Calu3 (cell line): Measurements from ENCODE around the gene GPLD1. TPM values are rescaled to one million over a fixed set of nuclear protein-coding genes. Genes with fewer than 3 reads are reported as not detected.

ENCODE experiments used
- BruUV-seq: library from RNA; stranded (reverse); fragments of 400-500 nt; replicated peaks from 2 replicates; lab custom pipeline; 2021; lab: Mats Ljungman, UMichigan
- CTCF ChIA-PET: fragments of 300-600 bp; sonication (Branson Sonifier 250); formaldehyde crosslinking; loops from one replicate; lab custom pipeline; 2022; ENCODE audit warnings: antibody characterized with exemption; lab: Charles Lee
- DNase-seq: peaks from one replicate; pipeline ENCODE4 v3.0.0; 2022
- H3K27ac Mint-ChIP-seq: one replicate; pipeline ENCODE4 v1.8.0; 2022; ENCODE audit warnings: mixed read lengths; ENCODE audit not compliant: unreplicated experiment
- H3K27me3 Mint-ChIP-seq: one replicate; pipeline ENCODE4 v1.8.0; 2022; ENCODE audit warnings: mixed read lengths; ENCODE audit not compliant: unreplicated experiment
- H3K36me3 Mint-ChIP-seq: one replicate; pipeline ENCODE4 v1.8.0; 2022; ENCODE audit warnings: mild to moderate bottlenecking, moderate library complexity, mixed read lengths; ENCODE audit not compliant: insufficient read depth, unreplicated experiment
- H3K4me1 Mint-ChIP-seq: one replicate; pipeline ENCODE4 v1.8.0; 2022; ENCODE audit warnings: mild to moderate bottlenecking, low read depth, mixed read lengths; ENCODE audit not compliant: unreplicated experiment
- H3K4me3 Mint-ChIP-seq: one replicate; pipeline ENCODE4 v1.8.0; 2022; ENCODE audit warnings: mild to moderate bottlenecking, low read depth, moderate library complexity, mixed read lengths; ENCODE audit not compliant: unreplicated experiment
- H3K9me3 Mint-ChIP-seq: one replicate; pipeline ENCODE4 v1.8.0; 2022; ENCODE audit warnings: low read depth, mixed read lengths; ENCODE audit not compliant: unreplicated experiment
- intact Hi-C: fragments of 100-400 bp; cut with micrococcal nuclease; formaldehyde crosslinking; loops from one replicate; pipeline ENCODE4 v1.10.0; 2022; ENCODE audit not compliant: unreplicated experiment
- total RNA-seq: library from RNA; stranded (reverse); gene quantifications from 2 replicates; pipeline ENCODE4 v1.2.3, GENCODE V29; 2022
- TF ChIP-seq, protein P1 (sequence below): fragments of 200-600 bp; IDR thresholded peaks from one replicate; pipeline ENCODE4 v1.8.0; 2022; ENCODE audit warnings: antibody characterized with exemption; ENCODE audit not compliant: unreplicated experiment

The GPLD1 gene
- total RNA-seq, 1 experiment from 2014 or later: 3.5 TPM

GRCh38 chr6:24469811-24470210 is 19.6 kb downstream of the GPLD1 start:
- BruUV-seq: no TSS peak
- H3K4me3 Mint-ChIP-seq: no peak overlapping the region
- intact Hi-C loops: no loop called here
- no peak for DNase-seq
- CTCF ChIA-PET: interaction anchor here (0.7 kb wide), 4 partner anchors 34 to 1330 kb away, joined by 3 to 5 read pairs (median 4); no protein-coding TSS in a partner anchor
- no peaks in the 10 kb centered on the region for H3K9me3 Mint-ChIP-seq
- H3K4me1 Mint-ChIP-seq: peaks cover 11% of the 10 kb centered on the region
- TF ChIP-seq, protein P1, sequence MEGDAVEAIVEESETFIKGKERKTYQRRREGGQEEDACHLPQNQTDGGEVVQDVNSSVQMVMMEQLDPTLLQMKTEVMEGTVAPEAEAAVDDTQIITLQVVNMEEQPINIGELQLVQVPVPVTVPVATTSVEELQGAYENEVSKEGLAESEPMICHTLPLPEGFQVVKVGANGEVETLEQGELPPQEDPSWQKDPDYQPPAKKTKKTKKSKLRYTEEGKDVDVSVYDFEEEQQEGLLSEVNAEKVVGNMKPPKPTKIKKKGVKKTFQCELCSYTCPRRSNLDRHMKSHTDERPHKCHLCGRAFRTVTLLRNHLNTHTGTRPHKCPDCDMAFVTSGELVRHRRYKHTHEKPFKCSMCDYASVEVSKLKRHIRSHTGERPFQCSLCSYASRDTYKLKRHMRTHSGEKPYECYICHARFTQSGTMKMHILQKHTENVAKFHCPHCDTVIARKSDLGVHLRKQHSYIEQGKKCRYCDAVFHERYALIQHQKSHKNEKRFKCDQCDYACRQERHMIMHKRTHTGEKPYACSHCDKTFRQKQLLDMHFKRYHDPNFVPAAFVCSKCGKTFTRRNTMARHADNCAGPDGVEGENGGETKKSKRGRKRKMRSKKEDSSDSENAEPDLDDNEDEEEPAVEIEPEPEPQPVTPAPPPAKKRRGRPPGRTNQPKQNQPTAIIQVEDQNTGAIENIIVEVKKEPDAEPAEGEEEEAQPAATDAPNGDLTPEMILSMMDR: no peak
- H3K27me3 Mint-ChIP-seq: no peaks in the 10 kb centered on the region
- no peaks in the 10 kb centered on the region for H3K36me3 Mint-ChIP-seq
- H3K27ac Mint-ChIP-seq: no peak overlapping the region

- no TSS peak for BruUV-seq
- CTCF ChIA-PET: no interaction called here
- no peaks in the 10 kb centered on the region for H3K4me1 Mint-ChIP-seq
Measured at GRCh38 chr6:24464253-24465038, 24.9 kb downstream of the GPLD1 start.

GRCh38 chr6:24460966-24461365 is 28.4 kb downstream of the GPLD1 start:
- no TSS peak for BruUV-seq

More at GRCh38 chr6:24464253-24465038, 24.9 kb downstream of the GPLD1 start:
- TF ChIP-seq, protein P1: no peak
- intact Hi-C loops: no loop called here
- H3K36me3 Mint-ChIP-seq: no peaks in the 10 kb centered on the region
- no peak for DNase-seq
- H3K27ac Mint-ChIP-seq: no peak overlapping the region
- no peaks in the 10 kb centered on the region for H3K9me3 Mint-ChIP-seq
- no peaks in the 10 kb centered on the region for H3K27me3 Mint-ChIP-seq
- no peak overlapping the region for H3K4me3 Mint-ChIP-seq

DNA sequence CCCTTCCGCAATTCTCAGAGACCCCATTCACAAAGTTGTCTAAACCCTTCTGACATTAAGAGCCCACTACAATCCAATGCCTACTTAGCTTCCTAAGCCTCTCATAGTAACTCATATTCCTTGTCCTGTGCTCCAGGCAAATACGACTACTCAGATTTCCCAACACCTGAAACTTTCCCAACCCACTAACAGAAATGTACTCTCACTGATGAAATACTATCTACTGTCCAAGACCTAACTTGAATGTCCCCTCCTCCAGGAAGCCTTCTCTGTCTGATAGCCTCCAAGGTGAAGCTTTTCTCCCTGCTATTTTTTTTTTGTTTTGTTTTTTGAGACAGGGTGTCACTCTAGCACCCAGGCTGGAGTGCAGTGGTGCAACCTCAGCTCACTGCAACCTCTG is 30.4 kb downstream of the GPLD1 start:
- Mint-ChIP-seq H3K27me3 (no peaks in the 10 kb centered on the region), H3K4me1 (no peaks in the 10 kb centered on the region), H3K9me3 (no peaks in the 10 kb centered on the region), H3K27ac (no peak overlapping the region), H3K4me3 (no peak overlapping the region), H3K36me3 (no peaks in the 10 kb centered on the region)
- no TSS peak for BruUV-seq
- no peak for DNase-seq
- intact Hi-C loops: no loop called here
- TF ChIP-seq, protein P1: no peak
- CTCF ChIA-PET: no interaction called here

More at GRCh38 chr6:24460966-24461365, 28.4 kb downstream of the GPLD1 start:
- TF ChIP-seq, protein P1: no peak
- Mint-ChIP-seq H3K4me1 (no peaks in the 10 kb centered on the region), H3K9me3 (no peaks in the 10 kb centered on the region), H3K27me3 (no peaks in the 10 kb centered on the region), H3K36me3 (no peaks in the 10 kb centered on the region), H3K27ac (no peak overlapping the region), H3K4me3 (no peak overlapping the region)
- intact Hi-C loops: no loop called here
- no peak for DNase-seq
- CTCF ChIA-PET: interaction anchor here (0.6 kb wide), 1 partner anchor 11 kb away, joined by 3 read pairs; no protein-coding TSS in a partner anchor
